Activated effector memory CD4-positive, alpha-beta T cell treated with Interleukin-2 at 50 U/mL for 16 hours (primary cell): ENCODE results near the gene SARM1.

Experiments
- DNase-seq: peaks from one replicate; pipeline ENCODE4 v3.0.0-alpha.2; 2020

Gene SARM1

DNA sequence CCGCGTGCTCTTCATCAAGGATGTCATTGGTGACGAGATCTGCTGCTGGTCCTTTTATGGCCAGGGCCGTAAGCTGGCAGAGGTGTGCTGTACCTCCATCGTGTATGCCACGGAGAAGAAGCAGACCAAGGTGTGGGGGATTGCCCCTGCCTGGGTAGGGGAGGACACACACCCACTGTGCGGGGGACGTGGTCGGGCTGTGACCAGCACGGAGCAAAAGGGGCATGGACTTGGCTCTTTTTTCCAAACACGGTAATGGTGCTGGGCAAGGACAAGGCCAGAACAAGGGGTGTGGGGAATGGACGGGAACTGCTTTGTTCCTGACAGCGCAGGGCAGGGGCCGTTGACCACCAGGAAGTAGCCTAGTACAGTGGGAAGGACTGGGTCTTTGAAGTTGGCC lies 29.2 kb upstream of the SARM1 start:
- no peak for DNase-seq

DNA sequence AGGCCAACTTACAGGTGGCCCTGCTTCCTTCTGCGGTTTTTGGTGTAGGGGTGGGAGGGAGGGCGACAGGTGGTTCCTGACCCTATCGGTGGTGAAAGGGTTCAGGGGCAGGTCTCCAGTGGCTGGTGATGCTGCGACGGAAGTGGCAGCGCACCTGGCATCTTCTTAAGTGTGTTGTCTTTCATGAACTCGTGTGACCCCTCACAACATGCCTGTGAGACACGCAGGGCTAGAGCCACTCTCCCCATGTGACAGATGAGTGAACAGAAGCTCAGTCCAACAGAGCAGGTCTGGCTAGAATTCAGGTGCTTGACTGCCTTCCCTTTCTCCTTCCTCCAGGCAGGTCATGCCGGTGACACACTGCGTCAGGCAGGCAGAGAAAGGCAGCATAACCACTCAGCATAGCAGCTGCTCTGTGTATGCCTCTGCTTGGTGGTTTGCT lies 28.0 kb upstream of the SARM1 start:
- no peak for DNase-seq

DNA sequence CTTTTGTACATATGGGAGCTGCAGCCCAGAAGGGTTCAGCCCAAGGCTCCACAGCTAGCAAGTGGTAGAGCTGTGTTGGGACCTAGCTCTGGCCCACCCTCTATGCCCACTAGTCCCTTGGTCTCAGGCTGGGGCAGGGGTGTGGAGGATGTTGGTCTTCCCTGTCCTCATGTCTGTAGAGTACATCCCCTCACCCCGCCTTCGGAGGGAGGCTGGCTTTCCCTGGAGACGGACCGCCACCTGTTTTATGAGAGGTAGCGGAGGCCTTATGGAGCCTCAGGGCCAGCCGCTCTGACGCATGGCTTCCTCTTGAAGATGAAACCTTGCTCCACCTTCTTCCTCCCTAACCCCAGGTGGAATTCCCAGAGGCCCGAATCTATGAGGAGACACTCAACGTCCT lies 27.5 kb upstream of the SARM1 start:
- DNase-seq = no peak

DNA sequence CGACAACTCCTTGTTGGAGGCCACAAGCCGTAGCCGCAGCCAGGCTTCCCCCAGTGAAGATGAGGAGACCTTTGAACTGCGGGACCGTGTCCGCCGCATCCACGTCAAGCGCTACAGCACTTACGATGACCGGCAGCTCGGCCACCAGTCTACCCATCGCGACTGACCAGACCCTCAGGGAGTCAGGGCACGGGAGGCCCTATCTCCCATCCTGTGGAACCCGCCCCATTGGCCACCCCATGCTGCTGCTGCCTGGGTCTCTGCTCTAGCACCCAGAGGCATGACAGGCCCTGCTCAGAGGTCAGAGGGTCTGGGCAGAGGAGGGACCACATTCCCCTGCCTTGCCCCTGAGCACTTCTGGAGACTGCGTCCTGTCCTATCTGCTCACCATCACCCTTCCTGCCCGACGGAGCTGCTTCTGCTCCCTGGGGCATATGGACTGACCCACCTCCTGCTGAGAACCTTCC lies 27.0 kb upstream of the SARM1 start:
- DNase-seq = no peak

DNA sequence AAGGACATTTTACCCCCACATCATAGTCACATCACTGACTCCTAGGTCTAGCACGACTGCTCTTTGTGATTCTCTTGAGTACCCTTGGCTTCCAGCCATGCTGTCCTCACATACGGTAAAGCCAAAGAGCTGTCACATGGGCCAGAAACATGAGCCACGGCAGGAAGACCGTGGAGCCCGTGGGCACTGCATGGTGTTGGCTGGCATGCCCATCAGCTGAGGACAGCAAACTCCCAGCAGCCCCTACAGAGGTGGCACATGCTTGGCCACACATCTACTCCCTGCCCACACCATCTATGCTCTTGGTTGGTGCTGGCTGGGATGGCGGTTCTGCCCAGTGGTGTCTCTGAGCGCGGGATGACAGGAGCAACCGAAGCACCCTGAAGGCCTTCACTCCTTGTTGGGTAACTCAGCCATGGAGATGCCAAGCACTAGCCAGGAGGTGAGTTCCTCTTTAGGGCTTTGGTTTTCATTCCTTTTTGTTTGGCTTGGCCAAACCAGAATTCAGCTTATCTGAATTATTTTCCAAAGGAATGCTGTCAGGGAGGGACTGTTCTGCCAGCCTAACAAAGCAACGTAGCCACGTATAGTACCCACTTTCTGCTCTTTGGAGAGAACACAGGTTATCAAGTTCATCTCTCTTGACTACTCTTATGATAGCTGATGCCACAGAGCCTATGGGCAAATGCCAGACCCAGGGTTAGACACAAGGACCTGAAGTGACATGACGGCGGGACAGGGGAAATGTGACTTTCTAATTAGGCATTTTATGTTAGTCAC lies 25.9 kb upstream of the SARM1 start:
- DNase-seq = no peak

DNA sequence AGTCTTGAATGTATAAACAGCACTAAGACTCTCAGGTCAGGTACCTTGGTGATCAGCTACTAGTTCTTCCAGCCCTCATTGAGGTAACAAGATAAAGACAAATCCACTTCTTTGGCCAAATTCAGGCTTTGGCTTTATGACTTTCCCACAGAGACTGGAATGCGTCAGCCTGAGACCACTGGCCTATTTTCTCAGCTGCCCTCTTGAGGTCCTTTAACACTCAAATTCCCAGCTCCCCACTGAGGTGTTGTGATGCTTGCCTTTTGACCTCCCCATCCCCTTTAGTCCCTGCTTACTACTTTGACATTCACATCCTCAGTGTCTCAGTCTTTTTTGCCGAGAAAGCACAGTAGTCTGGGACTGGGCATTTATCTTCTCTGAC lies 25.3 kb upstream of the SARM1 start:
- DNase-seq = no peak

DNA sequence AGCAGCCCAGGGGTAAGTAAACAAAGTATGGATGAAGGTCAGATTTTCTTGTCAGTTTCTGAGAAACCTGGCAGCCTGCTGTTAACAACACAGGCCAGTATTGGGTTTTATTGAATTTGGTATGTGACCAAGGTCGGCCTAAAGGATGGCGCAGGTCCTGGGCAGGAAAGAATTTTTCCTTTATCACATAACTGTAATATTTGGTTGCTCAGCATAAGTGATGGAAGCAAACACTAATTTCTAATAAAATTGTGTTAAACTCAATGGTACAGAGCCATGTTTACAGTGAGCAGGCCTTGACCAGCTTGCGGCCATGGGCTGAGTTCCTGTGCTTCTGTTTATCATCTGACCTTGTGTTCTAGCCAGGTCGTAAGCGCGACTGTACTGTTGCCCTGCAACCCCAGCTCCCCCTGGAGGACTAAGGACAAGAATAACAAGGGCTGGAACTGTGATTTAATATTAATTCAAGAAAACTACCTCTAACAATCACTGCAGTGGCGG lies 24.7 kb upstream of the SARM1 start:
- no peak for DNase-seq

DNA sequence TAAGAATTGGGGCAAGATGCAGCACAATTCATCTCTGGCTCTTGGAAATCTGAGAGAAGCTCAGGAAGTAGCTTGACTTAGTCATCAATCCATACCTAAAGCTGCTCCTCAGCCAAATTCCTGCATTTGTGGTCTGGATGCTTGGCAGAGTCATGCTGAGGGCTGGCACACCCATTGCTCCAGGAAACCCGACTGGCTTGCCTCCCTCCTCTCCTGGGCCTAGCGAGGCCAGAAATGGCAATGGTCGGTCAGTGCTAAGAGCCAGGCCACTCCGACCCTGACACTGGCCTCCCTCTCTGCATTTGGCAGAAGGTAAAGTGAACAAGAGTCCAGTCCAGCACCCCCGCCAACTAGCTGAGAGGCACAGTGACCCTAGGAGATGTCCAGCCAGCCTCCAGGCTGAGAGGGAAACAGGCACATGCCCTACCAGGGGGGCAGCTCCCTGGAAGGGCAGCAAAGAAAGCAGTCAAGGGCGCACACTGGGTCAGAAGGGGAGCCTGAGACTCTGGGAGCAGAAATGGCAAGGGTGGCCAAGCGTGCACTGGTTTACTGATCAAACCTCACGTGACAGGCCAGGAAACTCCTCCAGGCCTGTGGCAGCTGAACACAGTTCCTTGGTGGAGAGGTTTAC lies 24.1 kb upstream of the SARM1 start:
- DNase-seq = no peak

DNA sequence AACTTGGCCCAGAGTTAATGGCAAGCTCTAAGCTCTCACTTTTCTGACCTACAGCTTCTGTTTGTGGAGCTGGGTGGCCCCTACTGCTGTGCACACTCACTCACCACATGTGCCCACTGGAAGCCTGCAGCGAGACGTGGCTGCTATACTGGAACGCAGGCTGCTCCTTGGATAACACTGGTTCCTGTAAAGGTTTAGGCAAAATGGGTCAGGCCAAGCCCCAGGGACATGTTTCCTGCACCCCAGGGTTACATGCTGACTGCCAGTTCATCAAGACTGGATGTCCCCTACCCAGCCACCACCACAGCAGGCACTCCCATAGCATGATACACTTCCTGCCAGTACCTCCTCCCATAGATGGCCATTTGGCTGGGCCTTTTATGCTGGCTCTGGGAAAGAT lies 22.5 kb upstream of the SARM1 start:
- DNase-seq = no peak

DNA sequence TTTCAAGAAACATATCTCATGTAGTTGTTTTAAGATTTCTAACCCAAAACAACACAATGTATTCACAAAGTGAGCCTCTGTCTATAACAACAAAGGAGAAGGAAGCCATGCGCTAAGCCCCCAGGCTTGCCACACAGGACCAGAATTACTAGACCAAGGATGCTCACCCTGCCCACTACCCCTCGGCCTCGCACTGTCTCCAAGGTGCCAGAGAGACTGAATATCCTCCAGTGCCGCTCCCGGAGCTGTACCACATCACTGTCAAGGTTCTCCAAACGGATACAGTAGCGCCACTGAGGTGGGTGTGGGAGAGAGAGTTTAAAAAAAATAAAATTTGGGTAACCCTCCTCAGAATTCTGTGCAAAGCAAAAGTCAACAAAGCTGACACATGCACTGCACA lies 21.2 kb upstream of the SARM1 start:
- DNase-seq = no peak

DNA sequence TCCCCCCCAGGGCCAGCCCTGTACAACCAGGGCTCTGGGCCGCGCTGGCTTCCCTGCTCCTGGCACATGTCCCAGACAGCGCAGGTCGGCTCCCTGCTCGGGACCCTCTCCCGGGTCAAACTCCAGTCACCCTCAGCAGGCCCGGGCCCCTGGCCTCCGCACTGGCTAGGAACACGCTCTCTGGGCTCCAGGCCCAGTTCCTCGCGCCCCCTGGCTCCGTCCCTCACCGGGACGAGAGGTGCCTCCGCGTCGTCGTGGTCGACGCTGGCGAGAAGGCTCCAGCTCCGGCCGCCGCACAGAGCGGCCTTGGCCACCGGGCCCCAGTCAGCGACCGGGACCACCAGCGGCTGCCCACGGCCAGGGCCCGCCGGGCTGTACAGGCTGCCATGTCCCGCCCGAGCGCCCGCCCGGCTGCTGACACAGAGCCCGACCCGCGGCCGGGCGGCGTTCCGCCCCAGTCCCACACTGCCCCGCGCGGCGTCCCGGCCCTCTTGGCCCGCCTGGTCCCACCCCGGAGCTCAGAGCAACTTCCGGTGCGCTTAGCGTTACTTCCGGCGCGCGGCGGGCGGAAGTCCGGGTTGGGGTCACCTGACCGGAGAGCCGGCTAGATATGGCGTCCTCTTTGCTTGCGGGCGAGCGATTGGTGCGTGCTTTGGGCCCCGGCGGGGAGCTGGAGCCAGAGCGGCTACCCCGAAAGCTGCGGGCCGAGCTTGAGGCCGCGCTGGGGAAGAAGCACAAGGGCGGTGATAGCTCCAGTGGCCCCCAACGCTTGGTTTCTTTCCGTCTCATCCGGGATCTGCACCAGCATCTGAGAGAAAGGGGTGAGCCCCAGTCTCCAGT lies 14.2 kb upstream of the SARM1 start, which contains the start of gene POLDIP2:
Gene POLDIP2 (minus strand): TSS at position 467 of the 840 bp plus-strand sequence. CDS start 79 bp downstream, at position 388.
- DNase-seq = peak; percentile 95

DNA sequence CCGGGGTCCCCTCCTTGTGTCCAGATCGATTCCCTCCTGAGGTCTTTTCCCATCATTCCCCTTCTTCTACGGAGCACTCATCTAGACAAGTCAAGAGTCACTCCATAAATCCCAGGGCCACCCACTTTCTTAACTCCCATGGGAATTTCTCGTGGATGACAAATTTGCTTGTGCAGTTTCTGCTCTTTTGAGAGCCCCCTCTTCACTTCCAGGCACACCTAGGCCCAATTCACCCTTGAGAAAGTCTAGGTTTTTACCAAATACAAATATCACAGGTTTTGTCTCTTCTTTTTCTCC lies 13.6 kb upstream of the SARM1 start:
- no peak for DNase-seq

DNA sequence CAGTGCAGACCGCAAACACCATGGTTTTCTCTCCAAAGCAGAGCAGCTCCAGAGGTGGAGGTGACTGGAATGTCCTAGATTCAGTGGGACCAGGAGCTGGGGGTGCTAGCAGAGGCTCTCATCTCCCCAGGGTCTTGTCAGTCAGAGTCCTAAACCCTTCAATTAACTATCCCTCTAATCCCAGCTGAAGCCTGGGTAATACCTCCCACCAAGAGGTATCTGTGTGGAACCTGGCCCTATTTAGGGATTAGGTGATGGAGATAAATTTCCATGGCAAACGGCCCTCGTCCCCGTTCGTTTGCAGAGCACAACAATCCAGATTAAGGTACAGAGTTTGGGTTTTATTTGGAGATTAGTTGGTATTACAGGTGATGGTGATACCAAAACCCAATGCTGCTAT lies 8.3 kb upstream of the SARM1 start:
- no peak for DNase-seq

DNA sequence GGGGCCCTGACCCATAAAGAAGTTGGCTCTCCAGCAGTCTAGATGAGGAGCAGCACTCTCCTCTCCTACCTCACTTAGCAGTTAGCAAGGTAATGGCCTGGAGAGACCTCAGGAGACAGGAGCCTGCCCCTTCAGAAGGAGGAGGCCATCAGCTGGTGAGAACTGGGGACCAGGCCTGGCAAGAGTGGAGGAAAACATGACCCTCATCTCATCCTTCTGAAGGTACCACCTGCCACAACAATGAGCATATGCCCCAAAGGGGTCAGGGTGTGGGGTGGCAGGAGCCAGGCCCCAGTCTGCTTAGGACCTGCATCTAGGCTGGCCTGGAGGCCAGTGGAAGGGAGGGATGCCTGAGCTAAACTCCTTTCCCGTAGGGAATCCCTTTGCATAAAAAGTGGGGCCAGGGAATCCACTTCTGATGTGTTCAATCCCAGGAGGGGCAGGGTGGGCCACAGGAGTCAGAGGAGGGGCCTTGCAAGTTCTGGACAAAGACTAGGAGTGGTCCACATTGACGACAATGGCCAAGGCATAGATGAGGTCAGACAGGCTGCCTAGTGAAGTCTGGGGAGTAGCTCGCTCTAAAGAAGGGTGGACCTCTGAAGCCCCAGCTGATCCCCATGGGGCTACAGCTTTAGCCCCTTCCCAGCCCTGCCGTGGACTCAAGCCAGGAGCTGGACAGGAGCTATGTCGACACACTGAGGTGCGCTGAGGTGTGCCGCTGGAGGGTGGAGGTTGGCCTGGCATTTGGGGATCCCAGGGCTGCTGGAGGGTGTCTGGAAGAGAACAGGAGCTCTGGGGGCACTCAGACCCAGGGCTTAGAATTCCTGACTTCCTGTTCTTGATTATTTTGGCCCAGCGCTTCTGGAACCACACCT lies 7.5 kb upstream of the SARM1 start:
- DNase-seq = no peak

DNA sequence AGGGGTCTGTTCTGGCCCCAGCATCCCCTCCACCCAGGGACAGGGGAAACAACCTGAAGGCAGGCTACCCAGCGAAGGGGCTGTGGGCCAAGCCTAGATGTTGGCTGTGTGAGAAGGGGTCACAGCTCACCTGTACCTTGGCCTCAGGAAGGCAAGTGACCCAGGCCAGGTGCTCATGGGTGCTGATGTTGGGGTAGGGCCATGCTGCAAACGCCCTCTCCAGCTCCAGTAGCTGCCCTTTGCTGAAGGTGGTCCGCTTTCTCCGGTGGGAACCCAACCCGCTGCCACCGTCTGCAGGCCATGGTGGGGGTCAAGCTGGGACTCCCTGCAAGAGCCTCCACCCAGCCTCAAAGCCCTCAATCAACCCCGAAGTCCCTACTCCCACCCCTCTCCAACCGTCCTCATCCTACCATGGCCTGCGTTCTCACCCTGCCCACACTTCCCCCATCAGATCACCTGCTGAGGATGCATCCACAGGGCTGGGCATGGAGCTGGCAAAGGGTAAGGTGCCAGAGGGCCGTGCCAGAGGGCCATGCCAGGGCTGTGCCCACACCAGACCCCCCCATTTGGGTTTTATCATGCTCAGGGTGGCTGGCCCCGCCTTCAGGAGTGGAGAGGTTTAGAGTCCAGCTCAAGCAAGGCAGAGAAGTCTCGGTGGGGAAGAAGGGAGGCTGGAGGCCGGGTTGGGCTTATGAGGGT lies 6.7 kb upstream of the SARM1 start, which contains the start of gene SEBOX:
Gene SEBOX (minus strand): TSS at position 535 of the 699 bp plus-strand sequence. CDS start 48 bp downstream, at position 487.
- no peak for DNase-seq

DNA sequence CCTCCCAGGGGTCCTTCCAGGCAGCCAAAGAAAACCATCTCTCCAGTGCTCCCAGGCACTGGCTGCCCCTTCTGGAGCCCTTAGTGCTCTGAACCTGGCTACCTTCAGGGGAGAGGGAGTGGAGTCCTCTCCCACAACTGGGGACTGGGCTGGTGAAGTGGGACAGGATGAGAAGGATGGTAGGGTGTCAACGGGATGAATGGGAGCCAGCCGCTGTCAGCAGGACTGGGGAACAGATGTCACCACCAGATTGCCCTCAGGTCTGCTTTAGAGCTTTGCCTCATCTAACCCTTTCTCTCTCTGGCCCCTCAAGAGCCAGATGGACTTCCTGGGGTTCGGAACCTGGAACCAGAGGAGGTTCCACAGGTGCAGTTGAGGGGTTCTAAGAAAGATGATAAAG lies 6.0 kb upstream of the SARM1 start:
- no peak for DNase-seq

DNA sequence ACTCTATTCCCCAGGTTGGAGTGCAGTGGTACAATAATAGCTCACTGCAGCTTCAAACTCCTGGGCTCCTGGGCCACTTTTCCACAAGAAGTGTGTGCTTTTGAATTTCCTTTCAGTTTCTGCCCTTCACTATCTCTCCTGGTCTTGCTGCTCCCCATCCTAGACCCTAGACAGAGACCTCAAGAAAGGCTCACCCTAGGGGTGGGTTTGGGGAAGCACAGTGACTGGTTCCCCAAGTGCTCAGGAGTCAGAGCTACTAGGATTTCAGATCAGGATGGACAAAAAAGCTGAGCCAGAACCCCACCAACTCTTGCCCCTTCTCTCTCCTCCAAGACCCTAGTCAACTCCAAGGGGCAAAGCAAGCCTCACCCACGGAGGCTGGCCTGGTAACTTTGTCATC lies 4.9 kb upstream of the SARM1 start:
- no peak for DNase-seq

DNA sequence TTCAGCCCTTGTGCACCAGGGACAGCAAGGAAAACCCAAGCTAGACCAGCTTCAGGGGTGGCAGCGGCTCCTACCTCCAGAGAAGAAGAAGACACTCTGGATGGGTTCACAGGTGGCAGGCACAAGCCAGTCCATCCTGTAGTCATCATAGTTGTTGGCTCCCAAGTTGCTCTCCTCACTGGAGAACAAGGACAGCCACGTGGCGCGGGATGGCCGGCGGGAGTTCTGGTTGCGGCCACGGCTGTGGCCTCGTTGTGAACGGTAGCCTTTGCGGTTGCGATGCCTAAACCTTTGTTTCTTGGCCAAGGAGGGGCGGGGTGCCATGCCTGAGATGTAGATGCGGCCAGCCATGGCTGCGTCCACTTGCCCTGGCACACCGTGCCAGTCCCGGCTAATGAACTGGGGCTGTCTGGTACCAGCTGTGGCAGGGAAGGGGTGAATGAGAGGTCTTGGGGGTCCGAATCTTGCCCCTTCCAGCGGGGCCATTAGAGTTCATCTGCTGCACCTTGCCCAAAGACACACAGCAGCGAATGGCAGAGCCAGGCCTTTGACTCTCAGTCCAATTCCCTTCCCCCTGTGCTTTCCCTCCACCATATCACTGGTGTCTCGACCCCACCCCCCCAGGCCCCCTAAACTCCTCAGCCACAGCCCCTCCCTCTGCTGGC lies 3.7 kb upstream of the SARM1 start:
- DNase-seq = no peak

DNA sequence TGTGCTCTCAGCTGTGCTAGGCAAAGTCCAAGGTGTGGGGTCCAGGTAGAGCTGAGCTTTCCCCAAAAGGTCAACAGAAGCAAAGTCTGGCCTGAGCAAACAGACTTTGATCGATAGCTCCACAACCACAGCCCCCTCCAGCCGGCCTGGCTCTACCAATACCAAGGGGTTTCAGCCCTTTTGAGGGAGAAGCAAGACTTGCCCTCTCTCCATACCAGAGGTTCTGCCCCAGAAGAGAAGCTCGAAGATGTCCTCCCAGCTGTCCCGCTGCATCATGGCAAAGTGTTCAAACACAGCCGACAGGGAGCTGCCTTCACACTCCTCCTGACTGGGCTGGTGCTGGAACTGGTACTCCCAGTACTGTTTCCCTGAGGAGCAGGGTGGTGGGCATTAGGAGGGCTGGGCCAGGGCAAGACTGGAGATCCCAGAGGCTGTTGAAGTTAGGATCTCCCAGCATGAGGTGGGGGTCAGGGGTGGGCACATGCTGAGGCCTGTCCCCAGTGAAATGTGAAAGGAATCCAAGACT lies 3.1 kb upstream of the SARM1 start:
- no peak for DNase-seq

DNA sequence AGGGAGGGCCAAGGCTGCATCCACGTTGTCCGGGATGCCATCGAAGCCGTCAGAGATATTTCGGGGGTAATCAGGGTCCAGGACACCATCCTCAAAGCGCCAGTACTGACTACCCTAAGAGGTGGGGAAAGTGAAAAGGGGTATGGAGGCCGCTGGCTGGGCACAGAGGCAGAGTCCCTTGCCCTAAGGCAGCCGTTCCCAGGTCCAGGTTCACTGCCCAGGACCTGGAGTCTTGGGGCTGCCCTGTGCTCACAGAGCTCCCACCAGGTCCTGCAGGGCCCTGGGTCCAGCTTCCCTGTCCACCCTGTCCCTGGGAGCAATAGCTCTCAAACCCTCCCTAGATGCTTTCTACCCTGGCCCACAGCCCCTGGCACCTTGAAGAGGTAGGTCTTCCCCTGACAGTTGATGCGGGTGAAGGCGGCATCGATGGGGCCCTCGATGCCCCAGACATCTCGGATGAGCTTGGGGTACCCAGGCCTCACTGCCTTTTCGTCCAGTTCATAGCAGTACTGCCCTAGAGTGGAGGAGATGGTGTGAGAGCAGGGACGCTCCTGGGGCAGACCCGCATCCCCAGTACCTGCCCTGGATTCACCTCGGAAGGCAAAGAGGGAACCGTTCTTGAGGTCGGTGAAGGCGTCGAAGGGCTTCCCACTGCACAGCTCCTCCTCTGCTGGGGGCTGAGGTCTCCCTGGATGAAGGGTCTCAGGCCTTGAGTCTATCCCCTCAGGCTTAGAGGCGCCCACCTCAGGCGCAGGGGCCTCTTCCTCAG lies 2.4 kb upstream of the SARM1 start:
- DNase-seq = no peak
